Fibroblast of skin of right quadriceps (primary cell): ENCODE results near the gene APOBEC3F.
"Not testable (repeated sequence)": the region's sequence is repeated elsewhere in the genome, so short reads cannot be mapped to it uniquely, and the experiment has no call there.

Source experiments
- DNase-seq: peaks from one replicate; pipeline ENCODE4 v3.0.0-alpha.2; 2013

The APOBEC3F gene

GRCh38 chr22:39076155-39077025 lies 35.7 kb downstream of the APOBEC3F start:
- not testable (repeated sequence) for DNase-seq

- peak; percentile 41 for DNase-seq
Measured at GRCh38 chr22:39077026-39077840, 36.6 kb downstream of the APOBEC3F start, which contains the start of gene APOBEC3G. Gene APOBEC3G, plus strand, starts transcription at chr22:39077275. Its CDS starts 87 bp downstream, at chr22:39077362.

GRCh38 chr22:39077912-39078311 lies 37.2 kb downstream of the APOBEC3F start:
- not testable (repeated sequence) for DNase-seq

GRCh38 chr22:39078329-39078728 lies 37.7 kb downstream of the APOBEC3F start:
- no peak for DNase-seq

- not testable (repeated sequence) for DNase-seq
Measured at GRCh38 chr22:39079054-39079637, 38.5 kb downstream of the APOBEC3F start.

- DNase-seq = no peak
Measured at GRCh38 chr22:39080052-39080762, 39.5 kb downstream of the APOBEC3F start.

GRCh38 chr22:39081016-39081415 lies 40.4 kb downstream of the APOBEC3F start:
- DNase-seq = no peak

GRCh38 chr22:39081598-39081997 lies 40.9 kb downstream of the APOBEC3F start:
- DNase-seq = no peak

- DNase-seq = no peak
Measured at GRCh38 chr22:39083212-39084165, 42.8 kb downstream of the APOBEC3F start.

- no peak for DNase-seq
Measured at GRCh38 chr22:39084666-39085065, 44.0 kb downstream of the APOBEC3F start.

- no peak for DNase-seq
Measured at GRCh38 chr22:39087098-39087497, 46.4 kb downstream of the APOBEC3F start.

- DNase-seq = no peak
Measured at GRCh38 chr22:39087881-39088684, 47.4 kb downstream of the APOBEC3F start.

GRCh38 chr22:39088685-39089032 lies 48.0 kb downstream of the APOBEC3F start:
- DNase-seq = no peak

- no peak for DNase-seq
Measured at GRCh38 chr22:39089928-39090327, 49.3 kb downstream of the APOBEC3F start.

GRCh38 chr22:39090426-39091064 lies 49.9 kb downstream of the APOBEC3F start:
- DNase-seq = no peak

GRCh38 chr22:39091126-39092081 lies 50.7 kb downstream of the APOBEC3F start:
- no peak for DNase-seq

GRCh38 chr22:39092111-39092862 lies 51.6 kb downstream of the APOBEC3F start:
- no peak for DNase-seq
